Central memory CD8-positive, alpha-beta T cell (primary cell): ENCODE results near the gene TMBIM6.

ENCODE experiments used
- ATAC-seq: fragments of 150-1000 bp; cut with Tn5 transposase; replicated peaks from 2 replicates; pipeline ENCODE4 v1.10.0; 2022; ENCODE audit warnings: mild to moderate bottlenecking, moderate FRiP score, moderate number of reproducible peaks; ENCODE audit not compliant: poor library complexity, severe bottlenecking; ENCODE audit errors: extremely low read depth
- DNase-seq, 2 donors: peaks; one replicate each; pipeline ENCODE4 v3.0.0; 2021; ENCODE audit warnings: low spot score in 2 of 2
- H3K27ac Mint-ChIP-seq: one replicate; pipeline ENCODE4 v1.8.0; 2022; ENCODE audit warnings: low read depth, mild to moderate bottlenecking, moderate library complexity, mixed read lengths
- H3K27me3 Mint-ChIP-seq: one replicate; pipeline ENCODE4 v1.8.0; 2022; ENCODE audit warnings: mixed read lengths
- H3K36me3 Mint-ChIP-seq: one replicate; pipeline ENCODE4 v1.8.0; 2022; ENCODE audit warnings: mild to moderate bottlenecking, moderate library complexity, mixed read lengths; ENCODE audit not compliant: insufficient read depth
- H3K4me1 Mint-ChIP-seq: one replicate; pipeline ENCODE4 v1.8.0; 2022; ENCODE audit warnings: mixed read lengths
- H3K4me3 Mint-ChIP-seq: one replicate; pipeline ENCODE4 v1.8.0; 2022; ENCODE audit warnings: mild to moderate bottlenecking, moderate library complexity, mixed read lengths
- H3K9me3 Mint-ChIP-seq: one replicate; pipeline ENCODE4 v1.8.0; 2022; ENCODE audit warnings: mixed read lengths

The TMBIM6 gene

DNA sequence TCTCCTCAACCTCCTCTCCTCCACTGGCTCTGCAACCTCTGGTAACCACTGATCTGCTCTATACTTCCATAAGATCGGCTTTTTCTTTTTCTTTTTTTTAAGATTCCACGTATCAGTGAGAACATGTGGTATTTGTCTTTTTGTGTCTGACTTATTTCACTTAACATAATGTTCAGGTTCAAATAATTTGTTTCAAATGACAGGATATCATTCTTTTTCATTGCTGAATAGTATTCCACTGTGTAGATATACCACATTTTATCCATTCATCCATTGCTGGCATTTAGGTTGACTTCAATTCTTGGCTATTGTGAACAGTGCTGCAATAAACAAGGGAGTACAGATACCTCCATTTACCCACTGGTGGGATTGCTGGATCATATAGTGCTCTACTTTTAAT, 46.3 kb downstream of the TMBIM6 start:
- no peak overlapping the region for H3K27ac Mint-ChIP-seq
- H3K27me3 Mint-ChIP-seq, result peaks cover 13% of the 10 kb centered on the region
- H3K4me3 Mint-ChIP-seq, result no peak overlapping the region
- peaks cover 6% of the 10 kb centered on the region for H3K9me3 Mint-ChIP-seq
- H3K36me3 Mint-ChIP-seq, result peaks cover 5% of the 10 kb centered on the region
- DNase-seq (no peak), ATAC-seq (no peak)
- H3K4me1 Mint-ChIP-seq, result no peaks in the 10 kb centered on the region

DNA sequence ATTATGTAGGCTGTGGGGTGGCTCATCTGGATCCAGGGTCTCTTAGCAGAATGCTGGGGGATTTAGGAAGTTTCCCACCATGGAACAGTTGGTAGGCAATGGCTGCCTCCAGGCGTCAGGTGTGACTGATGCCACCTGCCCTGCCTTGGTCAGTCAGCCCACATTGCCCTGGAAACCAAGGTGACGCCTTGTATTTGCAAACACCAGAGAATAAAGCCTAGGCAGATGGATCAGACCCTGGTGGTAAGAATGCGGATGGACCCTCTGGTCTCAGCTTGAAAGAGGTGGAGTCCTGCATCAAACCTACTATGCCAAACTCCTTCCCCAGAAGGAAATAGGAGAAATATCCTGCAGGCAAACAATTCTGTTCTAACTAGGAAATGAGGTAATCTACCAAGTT, 48.6 kb downstream of the TMBIM6 start:
- Mint-ChIP-seq H3K27ac (peak overlapping the region; percentile 27), H3K4me3 (no peak overlapping the region), H3K27me3 (no peaks in the 10 kb centered on the region), H3K9me3 (peaks cover 6% of the 10 kb centered on the region), H3K4me1 (no peaks in the 10 kb centered on the region), H3K36me3 (peaks cover 2% of the 10 kb centered on the region)
- DNase-seq (no peak), ATAC-seq (no peak)

DNA sequence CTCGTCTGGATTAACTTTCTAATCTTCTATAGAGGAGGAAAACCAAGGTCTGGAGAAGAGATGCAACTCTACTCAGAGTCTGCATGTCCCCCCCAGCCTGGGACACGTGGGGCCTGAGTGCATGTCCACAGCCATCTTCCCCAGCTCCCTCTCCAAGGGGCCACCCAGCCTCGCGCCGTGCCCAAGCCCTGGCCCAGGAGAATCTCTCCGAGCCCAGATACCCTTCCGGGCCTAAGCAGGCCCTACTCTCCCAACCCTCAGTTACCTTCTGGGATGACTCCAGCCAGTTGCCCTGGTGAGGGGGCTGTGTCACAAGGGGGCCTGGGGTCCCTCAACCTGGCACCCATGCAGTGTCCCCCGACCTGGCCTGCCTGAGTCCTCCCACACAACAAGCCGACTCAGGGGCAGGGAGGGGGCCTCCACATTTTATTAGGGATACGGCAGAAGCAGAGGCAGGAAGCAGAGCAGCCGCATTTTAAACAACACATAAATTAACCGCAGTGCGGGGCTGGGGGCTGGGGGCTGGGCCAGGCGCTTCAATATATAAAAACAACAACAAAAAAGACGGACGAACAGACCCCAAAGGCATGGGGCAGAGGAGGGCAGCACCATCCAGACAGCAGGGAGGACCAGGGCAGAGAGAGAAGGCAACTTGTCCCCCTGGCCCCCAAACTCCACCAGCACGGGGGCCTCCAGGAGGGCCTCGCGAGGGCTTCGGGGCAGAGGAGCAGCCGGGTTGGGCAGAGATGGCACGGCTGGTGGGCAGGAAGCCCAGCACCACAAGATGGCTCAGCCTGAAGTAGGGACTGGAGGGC, 49.6 kb downstream of the TMBIM6 start:
- Mint-ChIP-seq H3K27ac (peak overlapping the region; percentile 27), H3K4me1 (no peaks in the 10 kb centered on the region), H3K36me3 (peaks cover 5% of the 10 kb centered on the region), H3K27me3 (no peaks in the 10 kb centered on the region), H3K4me3 (no peak overlapping the region), H3K9me3 (peaks cover 6% of the 10 kb centered on the region)
- ATAC-seq (no peak), DNase-seq (no peak)

DNA sequence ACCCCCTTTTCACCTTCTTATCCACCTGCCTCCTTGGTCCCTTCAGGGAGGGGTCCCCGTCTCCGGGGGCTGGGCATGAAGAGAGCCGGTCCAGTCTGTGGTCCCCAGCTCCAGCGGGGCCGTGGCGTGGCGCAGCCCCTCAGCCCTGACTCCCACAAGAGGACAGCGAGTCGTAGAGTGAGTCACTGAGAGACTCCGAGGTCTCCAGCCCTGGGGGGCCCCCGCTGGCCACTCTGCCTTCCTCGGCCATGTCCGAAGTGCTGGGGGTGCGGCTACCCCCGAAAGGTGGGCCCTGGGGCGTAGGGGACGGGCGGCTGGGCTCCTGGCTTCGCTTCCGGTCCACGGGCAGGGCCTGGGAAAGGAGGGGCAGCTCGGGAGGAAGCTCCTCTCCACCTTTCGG, 50.3 kb downstream of the TMBIM6 start:
- H3K4me3 Mint-ChIP-seq, result no peak overlapping the region
- ATAC-seq, result no peak

DNA sequence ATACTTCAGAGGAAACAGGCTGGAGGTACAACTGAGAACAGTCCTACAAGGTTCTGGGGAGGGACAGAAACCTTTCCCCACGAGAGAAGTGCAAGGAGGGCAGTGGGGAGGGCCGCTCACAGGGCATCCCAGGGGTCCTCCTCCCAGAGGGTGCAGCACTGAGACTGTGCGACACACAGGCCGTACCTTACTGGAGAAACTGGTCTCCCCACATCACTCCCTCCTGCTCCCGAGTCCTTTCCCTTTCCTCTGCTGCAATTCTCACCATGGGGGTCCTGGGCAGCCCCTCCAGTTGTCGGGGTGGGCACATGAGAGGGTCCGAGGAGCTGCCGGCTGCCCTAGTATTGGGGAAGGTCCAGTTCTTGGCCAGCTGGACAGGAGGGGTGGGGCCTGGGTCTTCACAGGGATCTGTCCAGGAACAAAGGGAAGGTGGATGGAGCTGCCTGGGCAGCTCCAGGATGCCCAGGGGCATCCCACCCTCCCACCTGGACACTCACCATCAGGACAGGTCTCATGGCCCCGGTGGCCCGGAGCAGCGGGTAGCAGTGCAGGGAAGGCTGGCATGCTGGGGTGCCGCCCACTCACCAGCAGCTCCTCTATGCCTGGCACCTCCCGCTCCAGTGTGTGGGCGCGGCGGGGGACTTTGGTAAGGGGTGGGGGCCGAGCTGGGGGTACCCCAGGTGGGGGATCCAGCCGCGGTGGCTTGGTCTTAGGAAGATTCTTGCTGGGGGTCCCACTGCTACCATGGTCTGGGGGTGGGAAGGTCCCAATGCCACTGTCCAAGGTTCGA, 51.0 kb downstream of the TMBIM6 start:
- no peak for ATAC-seq
- no peak overlapping the region for H3K4me3 Mint-ChIP-seq
- peaks cover 4% of the 10 kb centered on the region for H3K36me3 Mint-ChIP-seq
- no peak overlapping the region for H3K27ac Mint-ChIP-seq
- H3K9me3 Mint-ChIP-seq, result peaks cover 4% of the 10 kb centered on the region
- no peaks in the 10 kb centered on the region for H3K27me3 Mint-ChIP-seq
- no peak for DNase-seq
- no peaks in the 10 kb centered on the region for H3K4me1 Mint-ChIP-seq

More for the DNA sequence above, 50.3 kb downstream of the TMBIM6 start:
- Mint-ChIP-seq H3K27me3 (no peaks in the 10 kb centered on the region), H3K27ac (no peak overlapping the region), H3K4me1 (no peaks in the 10 kb centered on the region), H3K9me3 (peaks cover 6% of the 10 kb centered on the region), H3K36me3 (peaks cover 6% of the 10 kb centered on the region)
- no peak for DNase-seq

DNA sequence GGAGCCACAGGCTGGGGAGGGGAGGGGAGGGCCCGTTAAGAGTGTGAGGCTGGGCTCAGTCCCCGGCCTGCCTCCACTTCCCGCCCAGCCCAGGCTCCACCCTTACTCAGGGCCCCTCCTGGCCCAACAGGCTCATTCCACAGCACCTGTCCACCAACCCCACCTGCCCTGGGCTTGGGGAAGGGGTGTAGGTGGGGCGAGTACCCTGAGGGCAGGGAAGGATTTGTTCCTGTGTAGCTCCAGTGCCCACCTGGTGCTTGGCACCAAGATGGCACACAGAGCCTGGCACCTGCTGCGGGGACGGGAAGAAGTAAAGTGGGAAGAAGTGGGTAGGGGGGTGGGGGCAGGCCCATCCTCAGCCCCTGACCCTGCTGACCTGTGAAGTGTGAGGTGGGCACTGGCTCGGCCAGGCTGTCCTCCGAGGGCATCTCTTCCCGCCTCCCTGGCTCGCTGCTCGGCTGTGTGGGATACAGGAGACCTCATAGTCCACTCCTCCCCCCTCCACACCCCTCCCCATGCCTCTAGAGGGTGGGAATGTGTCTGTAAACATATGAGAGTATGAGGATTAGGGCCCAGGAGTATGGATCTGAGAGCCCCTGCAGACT, 51.7 kb downstream of the TMBIM6 start:
- Mint-ChIP-seq H3K4me1 (no peaks in the 10 kb centered on the region), H3K27ac (no peak overlapping the region), H3K27me3 (no peaks in the 10 kb centered on the region), H3K9me3 (no peaks in the 10 kb centered on the region), H3K4me3 (no peak overlapping the region), H3K36me3 (peaks cover 4% of the 10 kb centered on the region)
- ATAC-seq (no peak), DNase-seq (no peak)

DNA sequence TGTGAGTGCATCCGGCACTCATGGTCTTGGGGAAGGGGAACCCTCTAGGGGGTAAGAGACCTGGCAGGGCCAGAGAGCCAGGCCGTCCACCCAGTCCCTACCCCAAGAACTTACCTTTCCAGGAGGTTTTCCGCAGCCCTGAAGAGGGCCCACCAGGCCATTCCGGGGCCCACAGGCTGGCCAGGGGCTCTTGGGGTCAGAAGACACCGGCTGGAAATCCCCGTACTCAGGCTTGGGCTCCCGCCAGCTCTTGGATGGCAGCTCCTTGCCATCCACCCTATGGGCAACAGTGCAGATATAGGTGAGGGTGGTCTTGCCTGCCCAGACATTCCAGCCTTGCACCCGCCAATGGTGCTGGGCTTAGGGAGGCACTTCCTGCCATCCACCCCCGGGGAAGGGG, 52.3 kb downstream of the TMBIM6 start:
- no peaks in the 10 kb centered on the region for H3K9me3 Mint-ChIP-seq
- no peak overlapping the region for H3K27ac Mint-ChIP-seq
- no peak overlapping the region for H3K4me3 Mint-ChIP-seq
- peaks cover 4% of the 10 kb centered on the region for H3K36me3 Mint-ChIP-seq
- ATAC-seq, result no peak
- DNase-seq, result no peak
- no peaks in the 10 kb centered on the region for H3K4me1 Mint-ChIP-seq
- H3K27me3 Mint-ChIP-seq, result no peaks in the 10 kb centered on the region

DNA sequence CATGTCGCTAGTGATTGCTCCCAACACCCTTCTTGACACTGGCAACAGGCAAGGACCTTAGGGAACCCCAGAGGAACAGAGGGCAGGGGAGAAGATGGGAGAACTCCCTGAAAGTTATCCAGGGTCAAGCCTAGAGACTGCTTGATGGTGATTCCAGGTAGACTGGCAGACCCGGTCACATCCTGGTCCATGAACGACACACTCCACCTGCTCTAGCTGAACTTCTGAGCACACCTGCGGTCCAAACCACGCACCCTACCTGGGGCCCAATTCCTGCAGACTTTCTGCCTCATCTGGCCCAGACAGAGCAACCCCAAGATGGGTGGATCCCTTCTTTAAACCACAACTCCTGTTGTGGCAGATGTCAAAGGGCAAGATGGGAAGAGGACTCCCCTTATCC, 52.7 kb downstream of the TMBIM6 start:
- DNase-seq, result no peak
- H3K27ac Mint-ChIP-seq, result no peak overlapping the region
- peaks cover 4% of the 10 kb centered on the region for H3K36me3 Mint-ChIP-seq
- no peaks in the 10 kb centered on the region for H3K27me3 Mint-ChIP-seq
- H3K4me3 Mint-ChIP-seq, result no peak overlapping the region
- ATAC-seq, result no peak
- no peaks in the 10 kb centered on the region for H3K9me3 Mint-ChIP-seq
- no peaks in the 10 kb centered on the region for H3K4me1 Mint-ChIP-seq

DNA sequence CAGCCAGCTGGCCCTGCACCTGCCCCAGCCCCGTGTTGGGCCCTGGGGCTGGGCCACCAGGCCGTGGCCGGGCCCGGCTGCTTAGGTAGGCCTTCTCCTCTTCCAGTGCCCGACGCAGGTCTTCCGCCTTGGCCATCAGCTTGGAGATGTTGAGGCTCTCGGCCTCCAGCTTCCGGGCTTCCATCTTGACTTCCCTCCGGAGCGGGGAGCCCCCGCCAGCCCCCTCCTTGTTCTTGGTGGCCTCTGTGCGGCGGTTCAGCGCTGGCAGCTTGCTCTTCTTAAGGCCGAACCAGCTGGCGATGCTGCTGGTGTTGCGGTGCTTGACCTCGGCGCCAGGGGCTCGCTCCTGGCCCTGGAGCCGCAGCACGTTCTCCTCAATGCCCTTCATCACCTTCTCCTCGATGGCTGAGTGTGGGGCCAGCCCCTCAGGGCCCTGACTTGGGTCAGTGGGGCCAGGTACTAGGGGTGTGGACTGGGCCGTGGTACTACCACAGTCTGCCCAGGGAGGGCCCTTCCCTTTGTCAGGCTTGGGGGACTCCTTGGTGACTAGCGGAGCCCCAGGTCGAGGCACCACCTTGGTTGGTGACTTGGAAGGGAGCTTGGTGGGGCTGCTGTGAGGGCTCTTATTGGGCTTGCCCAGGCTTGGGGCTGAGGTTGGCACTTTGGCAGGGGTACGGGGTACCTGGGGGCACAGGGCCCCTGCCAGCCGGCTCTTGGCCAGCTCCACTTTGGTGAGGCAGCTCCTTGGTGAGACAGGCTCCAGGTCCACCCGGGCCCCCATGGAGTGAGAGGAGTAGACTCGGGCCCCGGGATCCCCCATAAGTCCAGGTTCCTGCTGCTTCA, 53.7 kb downstream of the TMBIM6 start:
- Mint-ChIP-seq H3K27ac (no peak overlapping the region), H3K4me3 (no peak overlapping the region), H3K27me3 (no peaks in the 10 kb centered on the region), H3K36me3 (peaks cover 7% of the 10 kb centered on the region), H3K9me3 (no peaks in the 10 kb centered on the region), H3K4me1 (no peaks in the 10 kb centered on the region)
- DNase-seq (no peak), ATAC-seq (no peak)

DNA sequence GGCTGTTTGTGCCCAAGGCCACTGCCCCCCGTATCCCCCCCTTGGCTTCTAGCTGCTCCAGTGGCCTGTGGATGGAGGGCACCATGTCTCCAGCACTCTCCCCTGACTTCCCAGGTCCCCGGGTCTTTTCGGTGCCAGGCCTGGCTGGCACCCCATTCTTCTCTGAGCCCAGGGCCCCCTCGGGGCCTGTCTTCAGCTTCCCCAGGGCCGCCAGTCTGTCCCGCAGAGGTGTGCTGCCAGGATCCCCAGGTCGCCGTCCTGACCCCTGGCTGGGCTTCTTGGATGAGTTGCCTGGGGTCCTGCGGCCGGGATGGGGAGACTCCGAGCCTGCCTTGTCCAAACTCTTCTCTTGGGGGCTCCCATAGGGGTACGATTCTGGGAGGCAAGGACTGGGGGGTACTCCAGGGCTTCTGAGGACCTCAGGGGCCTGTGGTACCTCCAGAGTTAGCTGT, 54.3 kb downstream of the TMBIM6 start:
- ATAC-seq (no peak), DNase-seq (no peak)
- Mint-ChIP-seq H3K4me1 (no peaks in the 10 kb centered on the region), H3K27me3 (no peaks in the 10 kb centered on the region), H3K36me3 (peaks cover 7% of the 10 kb centered on the region), H3K9me3 (no peaks in the 10 kb centered on the region), H3K27ac (no peak overlapping the region), H3K4me3 (no peak overlapping the region)

DNA sequence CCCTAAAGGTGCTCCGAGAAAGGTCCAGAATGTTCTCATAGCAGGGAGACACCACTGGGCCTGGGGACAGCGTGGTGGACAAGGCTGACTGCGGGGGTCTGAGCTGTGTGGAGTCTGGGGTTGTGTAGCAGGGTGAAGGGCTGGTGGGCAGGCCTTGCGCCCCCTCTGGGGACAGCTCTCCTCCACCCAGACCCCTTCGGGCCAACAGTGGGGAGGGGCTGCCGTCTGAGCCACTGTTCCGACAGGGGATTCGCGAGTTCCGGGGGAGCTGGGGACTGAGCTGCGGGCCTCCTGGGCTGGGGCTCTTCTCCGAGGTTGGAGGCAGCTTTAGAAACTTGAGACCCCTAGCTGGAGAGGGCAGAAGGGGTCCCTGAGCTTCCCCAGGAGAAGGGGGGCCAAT, 54.8 kb downstream of the TMBIM6 start:
- DNase-seq (no peak), ATAC-seq (no peak)
- H3K36me3 Mint-ChIP-seq, result peaks cover 7% of the 10 kb centered on the region
- no peaks in the 10 kb centered on the region for H3K4me1 Mint-ChIP-seq
- no peak overlapping the region for H3K4me3 Mint-ChIP-seq
- no peak overlapping the region for H3K27ac Mint-ChIP-seq
- H3K27me3 Mint-ChIP-seq, result no peaks in the 10 kb centered on the region
- H3K9me3 Mint-ChIP-seq, result no peaks in the 10 kb centered on the region
